Stimulated activated naive CD8-positive, alpha-beta T cell treated with anti-CD3 and anti-CD28 coated beads, Interleukin-15, Interleukin-2, amounts not matched to agents 100 ng/mL and 50 ng/mL, for 24 hours (primary cell): ENCODE results near the gene FSTL4.
A peak's percentile ranks its signal among the peaks of the same experiment; 100 is the strongest.

Source experiments
- H3K27ac Mint-ChIP-seq: one replicate; pipeline ENCODE4 v1.8.0; 2021; ENCODE audit warnings: mild to moderate bottlenecking, mixed read lengths
- H3K27me3 Mint-ChIP-seq: one replicate; pipeline ENCODE4 v1.8.0; 2021; ENCODE audit warnings: mixed read lengths
- H3K36me3 Mint-ChIP-seq: one replicate; pipeline ENCODE4 v1.8.0; 2021; ENCODE audit warnings: low read depth, mixed read lengths
- H3K4me1 Mint-ChIP-seq: one replicate; pipeline ENCODE4 v1.8.0; 2021; ENCODE audit warnings: low read depth, mixed read lengths
- H3K4me3 Mint-ChIP-seq: one replicate; pipeline ENCODE4 v1.8.0; 2021; ENCODE audit warnings: mild to moderate bottlenecking, mixed read lengths
- H3K9me3 Mint-ChIP-seq: one replicate; pipeline ENCODE4 v1.8.0; 2021; ENCODE audit warnings: mixed read lengths

The FSTL4 gene

GRCh38 chr5:133261993-133262392 lies 350.3 kb downstream of the FSTL4 start:
- Mint-ChIP-seq H3K27me3 (no peaks in the 10 kb centered on the region), H3K27ac (no peak overlapping the region), H3K4me3 (no peak overlapping the region), H3K9me3 (no peaks in the 10 kb centered on the region), H3K36me3 (no peaks in the 10 kb centered on the region), H3K4me1 (peaks cover 20% of the 10 kb centered on the region)

- Mint-ChIP-seq H3K27me3 (no peaks in the 10 kb centered on the region), H3K4me1 (peaks cover 20% of the 10 kb centered on the region), H3K9me3 (no peaks in the 10 kb centered on the region), H3K36me3 (no peaks in the 10 kb centered on the region), H3K4me3 (no peak overlapping the region), H3K27ac (peak overlapping the region; percentile 32)
These were observed 351.6 kb downstream of the FSTL4 start for GRCh38 chr5:133260715-133261114.

GRCh38 chr5:133259199-133259997 lies 352.9 kb downstream of the FSTL4 start:
- Mint-ChIP-seq H3K27me3 (no peaks in the 10 kb centered on the region), H3K4me1 (peaks cover 20% of the 10 kb centered on the region), H3K9me3 (no peaks in the 10 kb centered on the region), H3K4me3 (no peak overlapping the region), H3K27ac (peak overlapping the region; percentile 59), H3K36me3 (no peaks in the 10 kb centered on the region)

- H3K4me3 Mint-ChIP-seq = no peak overlapping the region
- no peaks in the 10 kb centered on the region for H3K27me3 Mint-ChIP-seq
- H3K27ac Mint-ChIP-seq = no peak overlapping the region
- peaks cover 20% of the 10 kb centered on the region for H3K4me1 Mint-ChIP-seq
- H3K9me3 Mint-ChIP-seq = no peaks in the 10 kb centered on the region
- H3K36me3 Mint-ChIP-seq = no peaks in the 10 kb centered on the region
These were observed 354.4 kb downstream of the FSTL4 start for GRCh38 chr5:133257977-133258376.

- Mint-ChIP-seq H3K27ac (no peak overlapping the region), H3K4me3 (no peak overlapping the region), H3K36me3 (no peaks in the 10 kb centered on the region), H3K27me3 (no peaks in the 10 kb centered on the region), H3K4me1 (peaks cover 20% of the 10 kb centered on the region), H3K9me3 (no peaks in the 10 kb centered on the region)
These were observed 356.1 kb downstream of the FSTL4 start for GRCh38 chr5:133256276-133256675.

GRCh38 chr5:133254803-133255202 lies 357.5 kb downstream of the FSTL4 start:
- Mint-ChIP-seq H3K4me3 (no peak overlapping the region), H3K4me1 (peaks cover 18% of the 10 kb centered on the region), H3K9me3 (no peaks in the 10 kb centered on the region), H3K36me3 (no peaks in the 10 kb centered on the region), H3K27me3 (no peaks in the 10 kb centered on the region), H3K27ac (no peak overlapping the region)

- no peak overlapping the region for H3K4me3 Mint-ChIP-seq
- no peak overlapping the region for H3K27ac Mint-ChIP-seq
- H3K27me3 Mint-ChIP-seq = no peaks in the 10 kb centered on the region
- peaks cover 7% of the 10 kb centered on the region for H3K4me1 Mint-ChIP-seq
- no peaks in the 10 kb centered on the region for H3K9me3 Mint-ChIP-seq
- H3K36me3 Mint-ChIP-seq = no peaks in the 10 kb centered on the region
These were observed 358.7 kb downstream of the FSTL4 start for GRCh38 chr5:133253671-133254070.

GRCh38 chr5:133253070-133253469 lies 359.3 kb downstream of the FSTL4 start:
- Mint-ChIP-seq H3K9me3 (no peaks in the 10 kb centered on the region), H3K4me3 (no peak overlapping the region), H3K27ac (no peak overlapping the region), H3K27me3 (no peaks in the 10 kb centered on the region), H3K36me3 (no peaks in the 10 kb centered on the region), H3K4me1 (peaks cover 1% of the 10 kb centered on the region)

- Mint-ChIP-seq H3K27ac (no peak overlapping the region), H3K4me1 (no peaks in the 10 kb centered on the region), H3K36me3 (no peaks in the 10 kb centered on the region), H3K27me3 (no peaks in the 10 kb centered on the region), H3K9me3 (no peaks in the 10 kb centered on the region), H3K4me3 (no peak overlapping the region)
These were observed 360.2 kb downstream of the FSTL4 start for GRCh38 chr5:133252133-133252480.

GRCh38 chr5:133251296-133252132 lies 360.8 kb downstream of the FSTL4 start:
- Mint-ChIP-seq H3K27me3 (no peaks in the 10 kb centered on the region), H3K36me3 (no peaks in the 10 kb centered on the region), H3K4me1 (no peaks in the 10 kb centered on the region), H3K4me3 (no peak overlapping the region), H3K9me3 (no peaks in the 10 kb centered on the region), H3K27ac (no peak overlapping the region)

GRCh38 chr5:133250527-133250926 lies 361.8 kb downstream of the FSTL4 start:
- Mint-ChIP-seq H3K4me3 (no peak overlapping the region), H3K36me3 (no peaks in the 10 kb centered on the region), H3K4me1 (peaks cover 1% of the 10 kb centered on the region), H3K27ac (no peak overlapping the region), H3K27me3 (no peaks in the 10 kb centered on the region), H3K9me3 (no peaks in the 10 kb centered on the region)

GRCh38 chr5:133249593-133249992 lies 362.7 kb downstream of the FSTL4 start:
- H3K36me3 Mint-ChIP-seq = no peaks in the 10 kb centered on the region
- H3K9me3 Mint-ChIP-seq = no peaks in the 10 kb centered on the region
- H3K4me1 Mint-ChIP-seq = peaks cover 6% of the 10 kb centered on the region
- H3K4me3 Mint-ChIP-seq = no peak overlapping the region
- no peak overlapping the region for H3K27ac Mint-ChIP-seq
- no peaks in the 10 kb centered on the region for H3K27me3 Mint-ChIP-seq

- Mint-ChIP-seq H3K27ac (no peak overlapping the region), H3K4me1 (peaks cover 6% of the 10 kb centered on the region), H3K36me3 (no peaks in the 10 kb centered on the region), H3K4me3 (no peak overlapping the region), H3K9me3 (no peaks in the 10 kb centered on the region), H3K27me3 (no peaks in the 10 kb centered on the region)
These were observed 364.3 kb downstream of the FSTL4 start for GRCh38 chr5:133247881-133248624.

- Mint-ChIP-seq H3K36me3 (no peaks in the 10 kb centered on the region), H3K27me3 (no peaks in the 10 kb centered on the region), H3K27ac (no peak overlapping the region), H3K9me3 (no peaks in the 10 kb centered on the region), H3K4me1 (peaks cover 6% of the 10 kb centered on the region), H3K4me3 (no peak overlapping the region)
These were observed 365.1 kb downstream of the FSTL4 start for GRCh38 chr5:133247151-133247709.
